Retinal pigment epithelial cell (primary cell): Measurements from ENCODE around the gene GYPC.
A peak's percentile ranks its signal among the peaks of the same experiment; 100 is the strongest.

Source experiments
- DNase-seq: peaks from one replicate; pipeline ENCODE4 v3.0.0-alpha.2; 2010; ENCODE audit warnings: low read depth
- H3K4me3 ChIP-seq: 2 replicates; pipeline ENCODE4 v1.5.1; 2011; ENCODE audit warnings: mild to moderate bottlenecking, low read length, control low read depth, moderate library complexity
- CTCF ChIP-seq: conservative IDR thresholded peaks from 2 replicates; pipeline ENCODE4 v1.5.1; 2011; ENCODE audit warnings: low read depth, low read length, control low read depth, inconsistent platforms

GYPC gene

GRCh38 chr2:126655500-126656430 lies at the start of gene GYPC:
TSS of gene GYPC (plus strand) at chr2:126656158. CDS start at chr2:126656264, 106 bp downstream.
- peak within 1 kb of the TSS; percentile 58 for H3K4me3 ChIP-seq
- no peak for TF ChIP-seq CTCF
- DNase-seq: no peak

DNA sequence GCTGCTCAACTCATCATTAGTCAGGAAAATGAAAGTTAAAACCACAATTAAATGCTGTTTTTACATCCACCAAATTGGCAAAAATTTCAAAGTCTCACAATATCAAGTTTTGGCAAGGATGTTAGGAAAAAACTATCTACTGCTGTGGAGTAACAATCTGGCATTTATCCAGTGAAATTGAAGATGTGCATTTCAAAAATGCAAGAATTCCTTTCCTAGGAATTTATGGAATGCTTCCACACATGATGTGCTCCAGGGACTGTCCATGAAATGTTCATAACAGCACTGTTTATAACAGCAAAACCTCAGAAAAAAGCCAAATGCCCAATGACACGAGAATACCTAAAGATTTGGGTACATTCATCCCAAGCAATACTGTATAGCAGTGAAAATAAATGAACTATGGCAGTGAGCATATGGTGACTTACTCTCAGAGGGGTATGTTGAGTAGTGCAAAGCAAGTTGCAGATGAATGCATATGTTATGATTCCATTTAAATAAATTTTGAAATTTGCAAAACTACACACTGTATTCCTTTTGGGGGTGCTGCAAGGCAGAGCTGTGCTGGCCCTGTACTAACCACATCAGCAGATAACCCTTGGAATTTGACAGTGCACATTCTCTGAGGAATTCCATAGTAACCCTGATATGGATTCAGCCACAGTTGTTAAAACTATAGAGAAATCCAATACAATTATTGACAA lies 41.3 kb upstream of the GYPC start:
- no peak overlapping the region for H3K4me3 ChIP-seq
- no peak for TF ChIP-seq CTCF
- DNase-seq: no peak

DNA sequence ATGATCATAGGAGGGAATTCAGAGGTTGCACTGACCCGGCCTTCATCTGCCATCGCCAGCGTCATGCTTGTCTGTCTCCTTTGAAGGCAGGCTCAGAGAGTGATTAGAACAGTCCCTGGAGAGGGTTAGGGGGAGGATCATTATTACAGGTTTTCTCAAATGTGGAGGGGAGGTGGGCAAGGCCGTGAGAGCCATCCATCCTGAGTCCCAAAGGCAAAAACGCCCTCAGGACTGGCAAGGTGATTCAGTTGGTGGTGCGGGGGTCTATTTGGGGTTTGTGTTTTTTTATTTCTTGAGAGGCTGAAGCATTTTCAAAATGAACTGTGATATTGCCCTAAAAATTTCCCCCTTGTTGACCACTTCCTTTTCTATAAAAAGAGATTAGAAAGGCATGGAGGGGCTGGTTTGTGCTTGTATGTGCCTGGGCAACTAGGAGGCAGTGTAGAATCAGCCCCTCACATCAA lies 39.3 kb upstream of the GYPC start:
- TF ChIP-seq CTCF: no peak
- no peak for DNase-seq
- H3K4me3 ChIP-seq: no peak overlapping the region

GRCh38 chr2:126620302-126620701 lies 35.7 kb upstream of the GYPC start:
- H3K4me3 ChIP-seq: no peak overlapping the region
- no peak for DNase-seq
- TF ChIP-seq CTCF: no peak

GRCh38 chr2:126623000-126623399 lies 33.0 kb upstream of the GYPC start:
- no peak for DNase-seq
- no peak for TF ChIP-seq CTCF

GRCh38 chr2:126627643-126628042 lies 28.3 kb upstream of the GYPC start:
- TF ChIP-seq CTCF: no peak
- no peak overlapping the region for H3K4me3 ChIP-seq
- no peak for DNase-seq

More at GRCh38 chr2:126623000-126623399, 33.0 kb upstream of the GYPC start:
- no peak overlapping the region for H3K4me3 ChIP-seq
